DND-41 (cell line): ENCODE data around the gene GSC2.

Experiments used
- CTCF ChIP-seq: IDR thresholded peaks from 2 replicates; pipeline ENCODE4 v1.5.1; 2012; ENCODE audit warnings: borderline replicate concordance, low read length, moderate library complexity, mild to moderate bottlenecking; ENCODE audit not compliant: poor library complexity, severe bottlenecking; ENCODE audit errors: extremely low read depth
- EZH2 ChIP-seq: IDR thresholded peaks from 3 replicates; pipeline ENCODE4 v1.6.1; 2012; ENCODE audit warnings: borderline replicate concordance, low read depth, mild to moderate bottlenecking, moderate library complexity, low read length, inconsistent platforms; ENCODE audit not compliant: severe bottlenecking

GRCh38 chr22:19126309-19127273, 23.5 kb downstream of the GSC2 start:
- TF ChIP-seq EZH2: no peak
- no peak for TF ChIP-seq CTCF
